Measurements from ENCODE around the gene KCNQ4. TPM values are rescaled to one million over a fixed set of nuclear protein-coding genes. Genes with fewer than 3 reads are reported as not detected.

KCNQ4 gene
- total and polyA plus RNA-seq, 2 donors from 2014 or later = 0.65 to 1.2 TPM

DNA sequence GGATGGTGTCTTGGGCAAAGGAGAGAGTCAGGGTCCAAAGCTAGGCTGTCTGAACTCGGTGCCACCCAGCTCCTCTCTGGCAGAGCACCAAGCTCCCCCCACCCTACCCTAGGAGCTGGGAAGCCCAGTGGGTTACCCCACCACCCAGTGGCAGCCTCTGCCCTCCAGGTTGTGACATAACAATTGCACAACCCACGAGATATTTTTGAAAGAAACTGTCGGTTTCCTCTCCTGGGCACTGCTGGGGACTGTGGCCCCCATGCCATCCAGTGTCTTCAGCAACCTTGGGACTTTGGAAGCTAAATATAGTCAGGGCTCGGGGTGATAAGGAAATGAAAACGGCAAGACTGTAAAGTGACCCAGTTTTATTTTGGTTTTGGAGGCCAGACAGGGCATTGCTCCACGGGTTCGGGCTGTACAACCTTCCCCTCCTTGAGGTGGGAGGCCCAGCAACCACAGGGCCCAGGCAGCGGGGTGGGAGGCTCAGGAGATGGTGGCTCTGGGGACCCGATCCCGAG is 77.2 kb downstream of the KCNQ4 start:
- peak in 1 of 5 donors; percentile 68 for DNase-seq
- no peak for FAIRE-seq
- H3K27me3 ChIP-seq (ENCODE audit: control insufficient read depth, insufficient read depth, low read length) = no peaks in the 10 kb centered on the region
- peak overlapping the region in 2 of 3 donors; percentile 15 to 72 for H3K9ac ChIP-seq (ENCODE audit: low read length in 3 of 3)
- no peak for TF ChIP-seq CTCF (IDR thresholded peaks at IDR 0.05; ENCODE audit: borderline replicate concordance, extremely low read depth, insufficient read depth)
- H3K9me3 ChIP-seq (ENCODE audit: control insufficient read depth in 2 of 3, insufficient read depth in 1 of 3, low read length in 3 of 3) = no peaks in the 10 kb centered on the region
- H3K4me3 ChIP-seq (ENCODE audit: low read length in 3 of 3) = peak overlapping the region in 2 of 3 donors; percentile 18 to 50
- peaks cover 0 to 7% (median 6%) of the 10 kb centered on the region in 3 donors for H3K4me1 ChIP-seq (ENCODE audit: control insufficient read depth in 2 of 3, insufficient read depth in 2 of 3, low read depth in 1 of 3, low read length in 3 of 3)
- H3K36me3 ChIP-seq (ENCODE audit: control insufficient read depth in 2 of 3, insufficient read depth in 3 of 3, low read length in 3 of 3) = no peaks in the 10 kb centered on the region
- H3K27ac ChIP-seq (ENCODE audit: low read depth in 2 of 2, low read length in 2 of 2) = peak overlapping the region in 1 of 2 donors; percentile 51
- intact Hi-C loops (cut with DNase I) = no loop called here

- Histone ChIP-seq H3K4me3 (ENCODE audit: low read length in 3 of 3) (peak overlapping the region in 2 of 3 donors; percentile 18 to 53), H3K27me3 (ENCODE audit: control insufficient read depth, insufficient read depth, low read length) (no peaks in the 10 kb centered on the region), H3K4me1 (ENCODE audit: control insufficient read depth in 2 of 3, insufficient read depth in 2 of 3, low read depth in 1 of 3, low read length in 3 of 3) (peaks cover 0 to 7% (median 6%) of the 10 kb centered on the region in 3 donors), H3K27ac (ENCODE audit: low read depth in 2 of 2, low read length in 2 of 2) (peak overlapping the region; percentile 51 to 57), H3K9me3 (ENCODE audit: control insufficient read depth in 2 of 3, insufficient read depth in 1 of 3, low read length in 3 of 3) (no peaks in the 10 kb centered on the region), H3K9ac (ENCODE audit: low read length in 3 of 3) (peak overlapping the region in 2 of 3 donors; percentile 15 to 72), H3K36me3 (ENCODE audit: control insufficient read depth in 2 of 3, insufficient read depth in 3 of 3, low read length in 3 of 3) (no peaks in the 10 kb centered on the region)
- intact Hi-C loops (cut with DNase I) = no loop called here
- DNase-seq (peak; percentile 45 to 86 (median 69)), FAIRE-seq (no peak)
- TF ChIP-seq CTCF (IDR thresholded peaks at IDR 0.05; ENCODE audit: borderline replicate concordance, extremely low read depth, insufficient read depth) = no peak
Observed at GRCh38 chr1:40861224-40862003, 77.8 kb downstream of the KCNQ4 start.

- intact Hi-C loops (cut with DNase I) = no loop called here
- H3K4me1 ChIP-seq (ENCODE audit: control insufficient read depth in 2 of 3, insufficient read depth in 2 of 3, low read depth in 1 of 3, low read length in 3 of 3) = peaks cover 0 to 7% (median 6%) of the 10 kb centered on the region in 3 donors
- peak within 1 kb of the TSS; percentile 28 to 68 (median 53) for H3K4me3 ChIP-seq (ENCODE audit: low read length in 3 of 3)
- no peaks in the 10 kb centered on the region for H3K27me3 ChIP-seq (ENCODE audit: control insufficient read depth, insufficient read depth, low read length)
- peak within 1 kb of the TSS in 2 of 3 donors; percentile 15 to 72 for H3K9ac ChIP-seq (ENCODE audit: low read length in 3 of 3)
- H3K36me3 ChIP-seq (ENCODE audit: control insufficient read depth in 2 of 3, insufficient read depth in 3 of 3, low read length in 3 of 3) = no peaks in the 10 kb centered on the region
- no peaks in the 10 kb centered on the region for H3K9me3 ChIP-seq (ENCODE audit: control insufficient read depth in 2 of 3, insufficient read depth in 1 of 3, low read length in 3 of 3)
- peak; percentile 79 for FAIRE-seq
- TF ChIP-seq CTCF (IDR thresholded peaks at IDR 0.05; ENCODE audit: borderline replicate concordance, extremely low read depth, insufficient read depth) = peak; percentile 26
- DNase-seq = peak; percentile 97 to 99 (median 98)
- H3K27ac ChIP-seq (ENCODE audit: low read depth in 2 of 2, low read length in 2 of 2) = peak within 1 kb of the TSS; percentile 51 to 57
Observed at GRCh38 chr1:40862008-40862863, 78.6 kb downstream of the KCNQ4 start, which contains the start of gene CITED4. TSS of gene CITED4 (minus strand) at chr1:40862363. CDS start at chr1:40862127, 236 bp downstream.

All from kidney (tissue), 14 donors.